ENCODE measurements around the gene GPA33. TPM values are rescaled to one million over a fixed set of nuclear protein-coding genes. Genes with fewer than 3 reads are reported as not detected.

GPA33 gene
- total and polyA plus RNA-seq, 12 donors: 0.15 to 5.8 (median 1.1) TPM; not detected in 1

DNA sequence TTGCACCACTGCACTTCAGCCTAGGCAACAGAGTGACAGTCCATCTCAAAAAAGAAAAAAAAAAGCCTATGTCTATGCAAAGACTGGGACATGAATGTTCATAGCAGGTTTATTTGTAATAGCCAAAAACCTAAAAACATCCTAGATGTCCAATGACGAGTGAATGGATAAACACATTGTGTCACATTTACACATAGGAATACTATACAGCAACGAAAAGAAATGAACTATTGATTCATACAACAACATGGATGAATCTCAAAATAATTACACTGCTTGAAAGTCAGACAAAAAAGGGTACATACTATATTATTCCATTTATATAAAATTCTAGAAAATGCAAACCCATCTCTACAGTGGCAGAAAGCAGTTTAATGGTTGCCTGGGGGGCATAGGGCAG, 11.6 kb upstream of the GPA33 start:
- no peak for DNase-seq
- Histone ChIP-seq H3K27me3 (peaks cover 0 to 7% (median 0%) of the 10 kb centered on the region in 7 donors), H3K9me3 (peaks cover 0 to 6% (median 0%) of the 10 kb centered on the region in 11 donors), H3K4me1 (peaks cover 0 to 68% (median 22%) of the 10 kb centered on the region in 9 donors), H3K27ac (no peak overlapping the region), H3K4me3 (no peak overlapping the region), H3K36me3 (peaks cover 0 to 41% (median 0%) of the 10 kb centered on the region in 9 donors)
- ATAC-seq: no peak
- intact Hi-C loops (cut with DNase I): no loop called here
- no peak for TF ChIP-seq CTCF (IDR thresholded peaks at IDR 0.05)
- WGBS, 2 donors: 85 to 96% methylated on average over 2 of the region's 2 CpGs

DNA sequence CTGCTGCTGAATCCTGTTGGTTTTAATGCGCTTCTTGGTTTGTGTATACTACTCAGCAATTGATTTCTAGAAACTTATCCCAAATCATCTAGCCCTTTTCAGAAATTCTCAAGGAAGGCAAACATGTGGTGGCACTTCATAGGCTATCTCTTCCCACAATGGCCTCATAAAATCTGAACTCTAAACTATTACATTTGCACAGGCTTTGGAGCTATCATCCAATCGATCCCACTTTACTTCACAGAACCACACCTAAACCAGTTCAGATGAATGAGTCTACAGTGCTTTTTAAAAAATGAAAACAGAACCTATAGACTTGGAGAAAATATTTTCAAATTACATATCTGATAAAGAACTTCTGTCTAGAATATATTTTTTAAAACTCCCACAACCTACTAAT, 10.6 kb upstream of the GPA33 start:
- DNase-seq (no peak), ATAC-seq (no peak)
- peaks cover 0 to 7% (median 0%) of the 10 kb centered on the region in 7 donors for H3K27me3 ChIP-seq
- H3K4me1 ChIP-seq: peaks cover 0 to 57% (median 22%) of the 10 kb centered on the region in 9 donors
- H3K9me3 ChIP-seq: peaks cover 0 to 6% (median 0%) of the 10 kb centered on the region in 11 donors
- H3K36me3 ChIP-seq: peaks cover 0 to 36% (median 0%) of the 10 kb centered on the region in 9 donors
- no peak for TF ChIP-seq CTCF (IDR thresholded peaks at IDR 0.05)
- WGBS, 2 donors: 94 to 97% methylated on average over 2 of the region's 2 CpGs
- no peak overlapping the region for H3K4me3 ChIP-seq
- intact Hi-C loops (cut with DNase I): no loop called here
- H3K27ac ChIP-seq: no peak overlapping the region

DNA sequence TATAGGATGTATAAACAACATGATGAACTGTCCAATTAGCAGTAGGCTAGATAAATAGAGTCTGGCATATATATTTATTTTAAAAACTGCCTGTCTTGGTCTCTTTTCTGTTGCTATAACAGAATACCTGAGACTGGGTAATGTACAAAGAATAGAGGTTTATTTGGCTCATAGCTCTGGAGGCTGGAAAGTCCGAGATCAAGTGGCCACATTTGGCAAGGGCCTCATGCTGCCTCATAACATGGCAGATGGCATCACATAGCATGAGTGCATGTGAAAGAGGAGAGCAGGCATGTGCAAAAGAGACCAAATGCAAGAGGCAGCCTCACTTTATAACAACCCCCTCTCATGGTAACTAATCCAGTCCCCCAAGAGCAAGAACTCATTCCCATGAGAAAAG, 9.7 kb upstream of the GPA33 start:
- intact Hi-C loops (cut with DNase I): no loop called here
- ATAC-seq: no peak
- no peak overlapping the region for H3K4me3 ChIP-seq
- peaks cover 0 to 30% (median 0%) of the 10 kb centered on the region in 9 donors for H3K36me3 ChIP-seq
- no peak for TF ChIP-seq CTCF (IDR thresholded peaks at IDR 0.05)
- no peak for DNase-seq
- peaks cover 0 to 7% (median 0%) of the 10 kb centered on the region in 7 donors for H3K27me3 ChIP-seq
- WGBS, 2 donors: 58 to 68% methylated on average over 1 of the region's 1 CpG
- H3K27ac ChIP-seq: no peak overlapping the region
- peaks cover 0 to 6% (median 0%) of the 10 kb centered on the region in 11 donors for H3K9me3 ChIP-seq
- H3K4me1 ChIP-seq: peaks cover 0 to 49% (median 13%) of the 10 kb centered on the region in 9 donors

- intact Hi-C loops (cut with DNase I): no loop called here
- Histone ChIP-seq H3K36me3 (peaks cover 0 to 15% (median 0%) of the 10 kb centered on the region in 9 donors), H3K27ac (peak overlapping the region in 6 of 10 donors; percentile 81 to 96 (median 93)), H3K4me3 (peak overlapping the region; percentile 22 to 65 (median 54)), H3K9me3 (peaks cover 0 to 6% (median 0%) of the 10 kb centered on the region in 11 donors), H3K27me3 (peaks cover 0 to 6% (median 0%) of the 10 kb centered on the region in 7 donors), H3K4me1 (peaks cover 0 to 38% (median 5%) of the 10 kb centered on the region in 9 donors)
- 19 to 32% methylated on average over 5 of the region's 5 CpGs for WGBS, 2 donors
- no peak for TF ChIP-seq CTCF (IDR thresholded peaks at IDR 0.05)
- DNase-seq: no peak
- ATAC-seq: no peak
Measured at GRCh38 chr1:167095368-167095767, 5.2 kb upstream of the GPA33 start.

Data from heart right ventricle (tissue), 16 donors.